IMR-90 (cell line): ENCODE results near the gene TPGS1. TPM values are rescaled to one million over a fixed set of nuclear protein-coding genes. Genes with fewer than 3 reads are reported as not detected.

Experiments used
- ATAC-seq: fragments of 200-7000 bp; cut with Tn5 transposase; 2 replicates; pipeline ENCODE4 v1.9.1; 2020; ENCODE audit warnings: low read depth, mild to moderate bottlenecking, moderate library complexity
- BruUV-seq: library from RNA; stranded (reverse); fragments of 400-500 nt; replicated peaks from 2 replicates; lab custom pipeline; 2021; lab: Mats Ljungman, UMichigan
- CTCF ChIA-PET: fragments of 300-600 bp; formaldehyde crosslinking; extraction: SDS; loops from one replicate; lab custom pipeline; 2021; ENCODE audit warnings: antibody characterized with exemption; lab: Yijun Ruan, JAX
- POLR2A ChIA-PET: fragments of 300-600 bp; sonication (Branson Sonifier 250); formaldehyde crosslinking; loops from one replicate; lab custom pipeline; 2022; ENCODE audit warnings: antibody characterized with exemption; ENCODE audit not compliant: unreplicated experiment; lab: Charles Lee
- DNase-seq: peaks from one replicate; pipeline ENCODE4 v3.0.0; 2013
- H2AFZ ChIP-seq: replicated peaks from 2 replicates; pipeline ENCODE3; 2013; ENCODE audit warnings: low read length, mild to moderate bottlenecking; ENCODE audit not compliant: poor library complexity
- H2AK5ac ChIP-seq: 2 replicates; pipeline ENCODE4 v1.6.1; 2013; ENCODE audit warnings: low read depth, low read length, inconsistent platforms
- H2AK9ac ChIP-seq: replicated peaks from 2 replicates; pipeline ENCODE3; 2013; ENCODE audit warnings: mild to moderate bottlenecking, low read depth, low read length, moderate library complexity; ENCODE audit not compliant: poor library complexity
- H2BK120ac ChIP-seq: 2 replicates; pipeline ENCODE4 v1.6.1; 2013; ENCODE audit warnings: low read depth, low read length, inconsistent platforms
- H2BK15ac ChIP-seq: 3 replicates; pipeline ENCODE4 v1.6.1; 2013; ENCODE audit warnings: low read depth, low read length, inconsistent platforms
- H2BK20ac ChIP-seq: 2 replicates; pipeline ENCODE4 v1.6.1; 2013; ENCODE audit warnings: low read depth, mild to moderate bottlenecking, inconsistent platforms, low read length, moderate library complexity
- H2BK5ac ChIP-seq: 2 replicates; pipeline ENCODE4 v1.6.1; 2013; ENCODE audit warnings: mild to moderate bottlenecking, low read depth, low read length, inconsistent platforms; ENCODE audit not compliant: poor library complexity, severe bottlenecking
- H3K14ac ChIP-seq: replicated peaks from 2 replicates; pipeline ENCODE4 v1.6.1; 2013; ENCODE audit warnings: low read depth, low read length, inconsistent platforms
- H3K18ac ChIP-seq: 2 replicates; pipeline ENCODE4 v1.6.1; 2013; ENCODE audit warnings: low read depth, low read length, control low read depth
- H3K23ac ChIP-seq: 2 replicates; pipeline ENCODE4 v1.6.1; 2013; ENCODE audit warnings: low read depth, low read length, inconsistent platforms
- H3K27ac ChIP-seq: 2 replicates; pipeline ENCODE4 v1.5.1; 2013; ENCODE audit warnings: mild to moderate bottlenecking, control low read depth, low read length; ENCODE audit not compliant: insufficient read depth
- H3K27me3 ChIP-seq: 2 replicates; pipeline ENCODE4 v1.6.1; 2013; ENCODE audit warnings: low read length; ENCODE audit not compliant: control insufficient read depth, insufficient read depth
- H3K36me3 ChIP-seq: 2 replicates; pipeline ENCODE4 v1.6.1; 2013; ENCODE audit warnings: low read length, mixed read lengths; ENCODE audit not compliant: control insufficient read depth, insufficient read depth
- H3K4ac ChIP-seq: 2 replicates; pipeline ENCODE4 v1.6.1; 2013; ENCODE audit warnings: low read depth, low read length, inconsistent platforms
- H3K4me1 ChIP-seq: 2 replicates; pipeline ENCODE4 v1.6.1; 2013; ENCODE audit warnings: low read length, mixed read lengths; ENCODE audit not compliant: control insufficient read depth, insufficient read depth
- H3K4me2 ChIP-seq: 2 replicates; pipeline ENCODE4 v1.6.1; 2013; ENCODE audit warnings: low read depth, mild to moderate bottlenecking, control low read depth, low read length, moderate library complexity
- H3K4me3 ChIP-seq: 2 replicates; pipeline ENCODE4 v1.5.1; 2013; ENCODE audit warnings: low read depth, mild to moderate bottlenecking, control low read depth, low read length, moderate library complexity; ENCODE audit not compliant: insufficient read depth
- H3K56ac ChIP-seq: 2 replicates; pipeline ENCODE4 v1.6.1; 2013; ENCODE audit warnings: low read length, inconsistent platforms; ENCODE audit not compliant: insufficient read depth; ENCODE audit errors: extremely low read depth
- H3K79me1 ChIP-seq, 2 experiments: 2 replicates each; pipeline ENCODE4 v1.6.1; 2013; ENCODE audit warnings: low read length in 2 of 2, inconsistent platforms in 1 of 2, low read depth in 1 of 2
- H3K9ac ChIP-seq: 2 replicates; pipeline ENCODE4 v1.6.1; 2013; ENCODE audit warnings: low read depth, low read length, control low read depth
- H3K9me1 ChIP-seq: 2 replicates; pipeline ENCODE4 v1.6.1; 2013; ENCODE audit warnings: low read length, inconsistent platforms; ENCODE audit not compliant: insufficient read depth
- H3K9me3 ChIP-seq: 2 replicates; pipeline ENCODE4 v1.6.1; 2013; ENCODE audit warnings: low read length; ENCODE audit not compliant: control insufficient read depth, insufficient read depth
- H4K20me1 ChIP-seq: 2 replicates; pipeline ENCODE4 v1.6.1; 2013; ENCODE audit warnings: low read length, inconsistent platforms; ENCODE audit not compliant: insufficient read depth
- H4K5ac ChIP-seq: 2 replicates; pipeline ENCODE4 v1.6.1; 2013; ENCODE audit warnings: mild to moderate bottlenecking, low read depth, low read length, control low read depth
- H4K8ac ChIP-seq, 2 experiments: 2 replicates each; pipeline ENCODE4 v1.6.1; 2013; ENCODE audit warnings: low read depth in 2 of 2, low read length in 2 of 2, control low read depth in 1 of 2, inconsistent platforms in 1 of 2
- H4K91ac ChIP-seq: 2 replicates; pipeline ENCODE4 v1.6.1; 2013; ENCODE audit warnings: low read depth, low read length, inconsistent platforms; ENCODE audit not compliant: insufficient read depth
- RAD21 ChIP-seq: IDR thresholded peaks from 2 replicates; pipeline ENCODE4 v1.6.1; 2012; ENCODE audit warnings: low read length, improper control_type of control experiment
- WGBS, 2 experiments: methylation state at CpG; one replicate each; pipeline versions ENCODE4 v1.1.5 to v1.1.7; 2013; ENCODE audit warnings: missing lambda C conversion rate in 2 of 2; ENCODE audit not compliant: insufficient read length in 1 of 2; ENCODE audit errors: extremely low coverage in 2 of 2; 5-methylcytosine and 5-hydroxymethylcytosine counted together
- dilution Hi-C: fragments of 300-500 bp; cut with HindIII; formaldehyde crosslinking; loops from one replicate; pipeline ENCODE4 v1.14.3; 2018; ENCODE audit warnings: low sequenced_read_pairs; ENCODE audit not compliant: unreplicated experiment
- in situ Hi-C: fragments of 300-500 bp; cut with MboI; formaldehyde crosslinking; loops from 3 replicates; pipeline ENCODE4 v1.14.3; 2019; ENCODE audit warnings: low sequenced_read_pairs, inconsistent platforms, mixed read lengths
- intact Hi-C: fragments of 100-400 bp; cut with micrococcal nuclease; formaldehyde crosslinking; loops from 2 replicates; pipeline ENCODE4 v1.10.0; 2022
- polyA plus RNA-seq, 3 experiments: library from polyadenylated mRNA; depleted of rRNA; stranded (reverse); fragments of >200 nt; gene quantifications; 2 replicates each; pipeline ENCODE4 v1.2.3, GENCODE V29; 2012; ENCODE audit warnings: low replicate concordance in 1 of 3
- total RNA-seq: library from RNA; depleted of rRNA; stranded (reverse); fragments of >200 nt; gene quantifications from 2 replicates; pipeline ENCODE4 v1.2.3, GENCODE V29; 2012

TPGS1 gene
- total and polyA plus RNA-seq, 2 of the 4 experiments (the other 2 are of a cell fraction), result 2.7 to 6.3 TPM

DNA sequence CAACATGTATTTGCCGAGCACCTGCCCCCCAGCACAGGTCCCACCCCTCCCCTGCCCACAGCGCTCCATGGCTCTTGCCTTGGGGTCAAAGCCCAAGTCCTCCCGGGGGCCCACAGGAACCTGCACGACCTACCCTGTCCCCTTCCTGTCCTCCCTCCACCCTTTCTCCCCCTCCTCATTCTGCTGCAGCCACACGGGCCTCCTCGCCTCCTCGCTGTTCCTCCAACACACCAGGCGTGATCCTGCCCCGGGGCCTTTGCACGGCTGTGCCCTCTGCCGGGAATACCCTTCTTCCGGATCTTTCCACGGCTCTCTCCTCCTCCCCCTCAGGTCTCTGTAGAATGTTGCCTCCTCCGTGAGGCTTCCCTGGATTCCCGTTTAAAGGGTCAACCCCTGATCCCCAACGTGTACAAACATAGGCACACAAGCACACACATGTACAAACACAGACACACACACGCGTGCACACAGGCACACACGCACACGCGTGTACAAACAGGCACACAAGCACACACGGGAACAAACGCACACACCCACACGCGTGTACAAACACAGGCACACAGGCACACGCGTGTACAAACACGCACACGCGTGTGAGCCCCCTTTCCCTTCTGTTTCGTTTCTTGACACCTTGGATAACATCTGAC is 8.2 kb upstream of the TPGS1 start:
- Histone ChIP-seq H4K8ac (no peak overlapping the region), H3K9ac (no peak overlapping the region), H3K14ac (no peak overlapping the region), H2AFZ (peak overlapping the region; percentile 43), H3K9me1 (no peaks in the 10 kb centered on the region), H2BK5ac (no peak overlapping the region), H3K18ac (no peak overlapping the region), H3K4me1 (no peaks in the 10 kb centered on the region; the same call in 1 of the 2 replicates), H4K91ac (no peak overlapping the region), H3K9me3 (no peaks in the 10 kb centered on the region), H3K4me3 (no peak overlapping the region), H3K36me3 (no peaks in the 10 kb centered on the region), H3K56ac (no peak overlapping the region), H3K4ac (no peak overlapping the region), H3K27ac (no peak overlapping the region), H3K79me1 (no peaks in the 10 kb centered on the region), H2AK5ac (no peak overlapping the region), H2BK15ac (no peak overlapping the region), H4K5ac (no peak overlapping the region), H2BK120ac (no peak overlapping the region), H2BK20ac (no peak overlapping the region), H3K23ac (no peak overlapping the region), H3K27me3 (peaks cover 32% of the 10 kb centered on the region), H3K4me2 (no peak overlapping the region), H4K20me1 (no peaks in the 10 kb centered on the region), H2AK9ac (no peak overlapping the region)
- TF ChIP-seq RAD21, result no peak
- WGBS, 2 experiments, result 73% methylated on average over 22 of the region's 31 CpGs; no CpG with 5 or more reads in 1 of the 2 experiments
- ChIA-PET POLR2A (no interaction called here), CTCF (no interaction called here)
- ATAC-seq, result no peak
- in situ Hi-C loops (no loop called here), dilution Hi-C loops (no loop called here), intact Hi-C loops (no loop called here)
- no peak for DNase-seq
- BruUV-seq, result no TSS peak
